Measurements from ENCODE around the gene CD37.

DNA sequence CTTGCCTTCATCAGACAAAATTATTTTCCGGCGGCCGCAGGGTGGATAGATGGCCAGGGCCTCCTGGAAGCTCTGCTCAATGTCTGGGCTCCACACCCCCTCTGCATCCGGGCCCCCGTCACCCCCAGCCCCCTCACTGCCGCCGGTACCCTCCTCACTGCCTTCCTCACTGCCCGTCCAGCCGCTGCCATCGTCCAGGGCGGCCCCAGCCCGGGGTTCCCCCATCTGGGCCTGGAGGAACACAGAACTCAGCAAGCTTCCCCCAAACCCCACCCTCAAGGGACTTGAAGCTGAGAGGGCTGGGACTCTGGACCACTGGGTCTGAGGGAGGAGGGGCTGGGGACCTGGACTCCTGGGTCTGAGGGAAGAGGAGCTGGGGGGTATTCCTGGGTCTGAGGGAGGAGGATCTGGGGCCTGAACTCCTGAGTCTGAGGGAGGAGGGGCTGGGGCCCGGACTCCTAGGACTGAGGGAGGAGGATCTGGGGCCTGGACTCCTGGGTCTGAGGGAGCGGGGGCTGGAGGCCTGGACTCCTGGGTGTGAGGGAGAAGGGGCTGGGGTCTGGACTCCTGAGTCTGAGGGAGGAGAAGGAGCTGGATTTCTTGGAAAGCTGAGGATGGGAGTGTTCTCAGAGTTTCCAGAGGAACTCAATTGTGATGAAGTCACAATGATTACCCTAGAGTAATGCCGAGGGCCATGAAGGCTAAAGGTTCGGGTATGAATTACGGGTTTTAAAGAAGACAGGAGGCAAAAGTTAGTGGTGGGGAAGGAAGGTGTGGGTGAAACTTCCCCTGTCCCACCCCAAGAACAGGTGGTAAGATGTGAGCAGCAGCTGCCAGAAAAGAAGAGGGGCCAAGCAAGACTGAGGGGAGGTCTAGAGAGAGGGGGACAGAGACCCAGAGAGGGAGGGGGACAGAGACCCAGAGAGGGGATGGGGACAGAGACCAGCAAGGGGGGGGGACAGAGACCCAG is 24.9 kb downstream of the CD37 start:
- TF ChIP-seq, protein P1, sequence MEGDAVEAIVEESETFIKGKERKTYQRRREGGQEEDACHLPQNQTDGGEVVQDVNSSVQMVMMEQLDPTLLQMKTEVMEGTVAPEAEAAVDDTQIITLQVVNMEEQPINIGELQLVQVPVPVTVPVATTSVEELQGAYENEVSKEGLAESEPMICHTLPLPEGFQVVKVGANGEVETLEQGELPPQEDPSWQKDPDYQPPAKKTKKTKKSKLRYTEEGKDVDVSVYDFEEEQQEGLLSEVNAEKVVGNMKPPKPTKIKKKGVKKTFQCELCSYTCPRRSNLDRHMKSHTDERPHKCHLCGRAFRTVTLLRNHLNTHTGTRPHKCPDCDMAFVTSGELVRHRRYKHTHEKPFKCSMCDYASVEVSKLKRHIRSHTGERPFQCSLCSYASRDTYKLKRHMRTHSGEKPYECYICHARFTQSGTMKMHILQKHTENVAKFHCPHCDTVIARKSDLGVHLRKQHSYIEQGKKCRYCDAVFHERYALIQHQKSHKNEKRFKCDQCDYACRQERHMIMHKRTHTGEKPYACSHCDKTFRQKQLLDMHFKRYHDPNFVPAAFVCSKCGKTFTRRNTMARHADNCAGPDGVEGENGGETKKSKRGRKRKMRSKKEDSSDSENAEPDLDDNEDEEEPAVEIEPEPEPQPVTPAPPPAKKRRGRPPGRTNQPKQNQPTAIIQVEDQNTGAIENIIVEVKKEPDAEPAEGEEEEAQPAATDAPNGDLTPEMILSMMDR (IDR thresholded peaks at IDR 0.05) = no peak
- TF ChIP-seq POLR2AphosphoS5 (IDR thresholded peaks at IDR 0.05) = no peak
- TF ChIP-seq EP300 (IDR thresholded peaks at IDR 0.05) = no peak
- TF ChIP-seq POLR2A (IDR thresholded peaks at IDR 0.05) = no peak
